Measurements from ENCODE around the gene NT5DC3.

The NT5DC3 gene

DNA sequence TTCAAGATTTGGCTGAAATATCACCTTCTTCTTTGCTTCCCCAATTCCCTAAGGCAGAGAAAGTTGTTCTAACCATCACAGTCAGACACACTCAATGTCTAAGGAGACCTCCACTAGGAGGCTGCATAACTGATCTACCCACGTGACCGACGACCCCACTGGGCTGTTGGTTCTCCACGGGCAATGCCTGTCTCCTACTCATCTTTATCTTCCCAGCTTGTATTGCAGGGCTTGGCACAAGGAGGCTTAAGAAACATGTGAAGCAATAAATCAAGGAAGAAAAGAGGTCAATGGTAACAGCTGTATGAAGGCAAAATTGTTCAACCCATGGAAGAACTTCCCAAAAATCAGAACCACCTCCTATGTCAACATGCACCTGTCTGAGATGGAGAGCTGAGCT is 27.1 kb downstream of the NT5DC3 start:
- TF ChIP-seq GATA3 (IDR thresholded peaks at IDR 0.05; ENCODE audit: low read depth, low read length) (no peak), GATA2 (IDR thresholded peaks at IDR 0.05; ENCODE audit: low read depth, low read length) (no peak)

DNA sequence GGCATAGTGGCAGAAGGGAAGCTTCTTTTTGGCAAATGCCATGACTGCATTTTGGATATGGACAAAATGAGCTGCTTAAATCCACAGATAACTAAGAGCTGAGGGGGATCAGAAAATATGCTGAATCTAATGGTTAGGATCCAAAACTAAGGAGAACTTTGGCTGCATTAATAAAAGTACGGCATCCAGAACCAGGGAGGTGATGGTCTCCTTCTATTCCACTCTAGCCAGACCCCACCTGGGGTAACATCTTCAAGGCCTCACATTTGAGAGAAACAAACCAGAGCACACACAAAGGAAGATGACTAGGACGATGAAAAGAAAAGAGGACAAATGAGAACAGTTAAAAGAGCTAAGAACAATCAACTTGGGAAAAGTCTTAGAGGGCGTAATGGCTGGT is 27.6 kb downstream of the NT5DC3 start:
- TF ChIP-seq GATA2 (IDR thresholded peaks at IDR 0.05; ENCODE audit: low read depth, low read length) (no peak), GATA3 (IDR thresholded peaks at IDR 0.05; ENCODE audit: low read depth, low read length) (no peak)

DNA sequence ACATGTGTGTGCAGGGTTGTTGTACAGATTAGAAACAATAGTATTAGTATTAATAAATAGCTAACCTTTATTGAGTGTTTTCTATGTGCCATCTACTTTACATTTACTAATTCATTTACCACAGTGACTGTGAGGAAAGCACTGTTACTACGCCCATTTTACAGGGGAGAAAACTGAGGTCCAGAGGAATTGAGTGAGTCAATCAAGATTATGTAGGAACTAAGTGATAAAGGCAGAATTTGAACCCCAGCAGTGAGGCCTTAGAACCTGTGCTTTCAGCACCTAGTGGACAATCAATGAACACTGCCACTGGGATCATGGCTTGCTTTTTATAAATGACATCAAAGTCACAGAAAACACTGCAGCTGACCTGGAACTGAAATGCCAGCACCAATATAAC is 28.2 kb downstream of the NT5DC3 start:
- TF ChIP-seq GATA3 (IDR thresholded peaks at IDR 0.05; ENCODE audit: low read depth, low read length) (no peak), GATA2 (IDR thresholded peaks at IDR 0.05; ENCODE audit: low read depth, low read length) (no peak)

DNA sequence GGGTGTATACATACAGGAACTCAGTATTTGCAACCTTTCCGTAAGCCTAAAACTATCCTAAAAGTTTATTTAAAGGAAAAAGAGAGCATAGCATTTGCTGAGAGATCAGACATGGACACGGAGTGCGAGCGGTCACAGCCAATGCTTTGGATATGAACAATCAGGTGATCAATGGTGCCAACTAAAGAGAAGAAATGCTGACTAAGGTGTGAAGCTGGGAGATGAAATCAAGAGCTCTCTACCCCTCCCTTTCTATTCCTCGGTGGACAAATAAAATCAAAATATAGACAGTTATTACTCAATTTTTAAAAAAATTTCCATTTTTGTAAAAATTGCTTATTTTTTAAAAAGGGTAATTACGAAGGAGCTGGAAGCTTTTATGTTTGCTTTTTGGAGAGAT is 29.2 kb downstream of the NT5DC3 start:
- no peak for TF ChIP-seq GATA3 (IDR thresholded peaks at IDR 0.05; ENCODE audit: low read depth, low read length)
- TF ChIP-seq GATA2 (IDR thresholded peaks at IDR 0.05; ENCODE audit: low read depth, low read length), result no peak

DNA sequence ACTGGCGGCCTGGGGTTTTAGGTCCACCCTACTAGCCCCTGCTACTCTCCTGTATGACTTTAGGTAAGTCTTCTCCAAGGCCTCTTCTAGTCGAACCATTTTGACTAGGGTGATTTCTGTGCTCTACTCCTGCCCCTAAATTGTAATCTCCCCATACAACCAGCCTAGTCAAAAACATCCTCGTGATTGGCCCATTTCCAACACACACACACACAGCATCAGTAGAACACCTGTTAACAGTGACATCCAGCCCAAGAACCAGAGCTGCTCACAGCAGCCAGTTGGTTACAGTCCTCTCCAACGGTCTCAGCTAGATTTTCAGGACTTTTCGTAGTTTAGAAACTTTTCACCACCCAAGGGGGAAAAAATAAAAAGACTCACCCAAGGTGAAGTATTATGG is 30.9 kb downstream of the NT5DC3 start:
- TF ChIP-seq GATA2 (IDR thresholded peaks at IDR 0.05; ENCODE audit: low read depth, low read length), result no peak
- no peak for TF ChIP-seq GATA3 (IDR thresholded peaks at IDR 0.05; ENCODE audit: low read depth, low read length)

DNA sequence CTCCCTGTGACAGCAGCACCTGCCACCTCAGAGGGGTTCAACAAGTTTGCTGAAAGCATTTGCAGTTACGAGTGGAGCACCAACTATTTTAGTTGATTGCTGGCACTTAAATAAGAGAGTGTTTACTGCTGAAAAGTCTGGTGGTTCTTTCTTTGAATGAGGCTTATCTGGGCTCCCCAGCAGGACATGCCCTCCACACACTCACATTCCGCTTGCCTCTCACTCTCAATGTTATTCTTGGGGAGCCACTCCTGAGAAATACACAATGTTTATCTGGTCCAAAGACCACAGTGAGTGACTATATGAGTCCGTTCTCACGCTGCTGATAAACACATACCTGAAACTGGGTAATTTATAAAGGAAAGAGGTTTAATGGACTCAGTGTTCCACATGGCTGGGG is 31.9 kb downstream of the NT5DC3 start:
- no peak for TF ChIP-seq GATA2 (IDR thresholded peaks at IDR 0.05; ENCODE audit: low read depth, low read length)
- TF ChIP-seq GATA3 (IDR thresholded peaks at IDR 0.05; ENCODE audit: low read depth, low read length), result no peak

DNA sequence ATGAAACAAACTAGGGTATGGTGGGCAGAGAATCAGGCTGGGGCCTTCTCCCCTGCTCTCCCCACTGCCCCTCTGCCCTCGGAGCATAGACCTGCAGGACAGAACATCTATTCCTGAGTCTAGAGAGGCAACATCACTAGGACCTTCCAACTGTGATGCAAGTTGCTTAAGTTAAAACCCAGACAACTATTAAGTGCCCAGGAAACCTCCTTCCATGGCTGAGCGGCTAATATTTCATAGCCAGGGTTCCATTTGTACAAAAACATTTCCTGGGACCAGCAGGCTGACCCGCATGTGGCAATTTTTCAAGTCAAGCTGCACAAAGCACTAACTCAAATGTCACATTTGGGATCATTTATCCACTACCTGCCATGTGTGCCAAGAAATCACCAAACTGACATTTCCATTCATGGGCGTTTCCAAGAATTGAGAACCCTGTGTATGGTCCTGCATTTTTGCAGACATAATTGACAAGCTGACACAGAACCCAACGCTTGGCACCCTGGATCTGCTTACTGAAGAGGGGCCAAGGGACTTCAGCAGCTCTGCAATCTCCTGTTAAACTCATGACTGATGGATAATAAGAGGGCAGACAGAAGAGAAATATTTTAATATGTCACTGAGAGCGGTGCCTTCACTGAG is 32.7 kb downstream of the NT5DC3 start:
- TF ChIP-seq GATA2 (IDR thresholded peaks at IDR 0.05; ENCODE audit: low read depth, low read length), result no peak
- TF ChIP-seq GATA3 (IDR thresholded peaks at IDR 0.05; ENCODE audit: low read depth, low read length), result no peak

DNA sequence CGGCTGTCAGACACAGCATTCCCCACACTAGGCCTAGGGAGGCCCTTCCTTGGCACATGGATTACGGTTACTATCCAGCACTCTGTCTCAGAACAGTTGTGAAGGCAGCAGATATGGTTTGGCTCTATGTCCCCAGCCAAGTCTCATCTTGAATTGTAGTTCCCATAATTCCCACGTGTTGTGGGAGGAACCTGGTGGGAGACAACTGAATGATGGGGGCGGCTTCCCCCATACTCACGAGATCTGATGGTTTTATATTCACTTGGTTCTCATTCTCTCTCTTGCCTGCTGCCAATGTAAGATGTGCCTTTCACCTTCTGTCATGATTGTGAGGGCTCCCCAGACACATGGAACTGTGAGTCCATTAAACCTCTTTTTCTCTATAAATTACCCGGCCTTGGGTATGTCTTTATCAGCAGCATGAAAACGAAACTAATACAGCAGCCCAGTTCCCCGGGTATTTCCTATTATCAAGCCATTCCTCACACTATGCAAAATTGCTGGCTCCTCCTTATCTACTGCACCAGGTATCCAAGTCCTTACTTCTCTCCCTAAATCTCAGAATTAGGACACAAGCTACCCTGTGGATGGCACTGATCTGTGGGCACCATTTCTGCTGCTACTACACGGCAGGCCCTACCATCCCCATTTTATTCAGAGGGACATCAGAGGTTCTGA is 33.3 kb downstream of the NT5DC3 start:
- no peak for TF ChIP-seq GATA3 (IDR thresholded peaks at IDR 0.05; ENCODE audit: low read depth, low read length)
- TF ChIP-seq GATA2 (IDR thresholded peaks at IDR 0.05; ENCODE audit: low read depth, low read length), result no peak

DNA sequence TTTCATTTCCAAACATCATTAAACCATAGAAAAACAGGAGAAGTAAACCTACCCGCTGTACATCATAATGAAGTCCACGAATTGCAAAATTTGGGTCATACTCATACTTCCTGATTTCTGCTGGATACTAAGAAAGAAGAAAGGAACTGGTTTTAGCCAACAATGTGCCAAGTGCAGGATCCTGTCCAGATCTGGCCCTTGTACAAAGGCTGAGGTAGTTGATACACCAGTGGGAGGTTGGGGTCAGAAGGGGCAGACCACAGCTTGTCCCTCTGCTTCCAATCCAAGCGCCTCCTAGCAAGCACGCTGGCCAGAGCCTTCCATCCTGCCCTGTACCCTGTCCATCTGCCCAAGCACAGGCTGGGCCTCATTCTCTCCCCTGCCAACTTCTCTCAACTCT is 34.2 kb downstream of the NT5DC3 start:
- no peak for TF ChIP-seq GATA3 (IDR thresholded peaks at IDR 0.05; ENCODE audit: low read depth, low read length)
- no peak for TF ChIP-seq GATA2 (IDR thresholded peaks at IDR 0.05; ENCODE audit: low read depth, low read length)

DNA sequence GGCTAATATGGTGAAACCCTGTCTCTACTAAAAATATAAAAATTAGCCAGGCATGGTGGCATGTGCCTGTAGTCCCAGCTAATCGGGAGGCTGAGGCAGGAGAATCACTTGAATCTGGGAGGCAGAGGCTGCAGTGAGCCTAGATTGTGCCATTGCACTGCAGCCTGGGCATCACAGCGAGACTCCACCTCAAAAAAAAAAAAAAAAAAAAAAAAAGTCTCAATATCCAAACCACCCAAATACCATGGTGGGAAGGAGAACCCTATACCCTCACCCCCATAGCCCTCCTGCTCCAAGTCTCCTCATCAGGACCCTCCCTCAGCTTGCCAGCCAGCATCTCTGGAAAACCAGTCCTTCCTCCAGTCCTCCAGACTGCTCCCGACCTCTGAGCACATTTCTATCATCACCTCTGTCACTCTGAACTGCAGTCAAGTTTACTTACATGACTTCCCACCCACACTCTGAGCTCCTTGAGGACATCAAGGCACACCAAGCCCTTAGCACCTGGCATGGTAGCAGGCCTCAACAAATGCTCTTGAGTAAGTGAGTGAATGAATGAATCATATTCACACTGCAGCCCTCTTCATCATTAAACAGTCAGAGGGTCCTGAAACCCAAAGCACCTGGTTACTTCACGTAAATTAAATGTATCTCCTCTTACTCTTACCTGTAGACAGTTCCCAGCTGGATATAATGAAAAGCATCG is 35.2 kb downstream of the NT5DC3 start:
- TF ChIP-seq GATA2 (IDR thresholded peaks at IDR 0.05; ENCODE audit: low read depth, low read length) (no peak), GATA3 (IDR thresholded peaks at IDR 0.05; ENCODE audit: low read depth, low read length) (no peak)

DNA sequence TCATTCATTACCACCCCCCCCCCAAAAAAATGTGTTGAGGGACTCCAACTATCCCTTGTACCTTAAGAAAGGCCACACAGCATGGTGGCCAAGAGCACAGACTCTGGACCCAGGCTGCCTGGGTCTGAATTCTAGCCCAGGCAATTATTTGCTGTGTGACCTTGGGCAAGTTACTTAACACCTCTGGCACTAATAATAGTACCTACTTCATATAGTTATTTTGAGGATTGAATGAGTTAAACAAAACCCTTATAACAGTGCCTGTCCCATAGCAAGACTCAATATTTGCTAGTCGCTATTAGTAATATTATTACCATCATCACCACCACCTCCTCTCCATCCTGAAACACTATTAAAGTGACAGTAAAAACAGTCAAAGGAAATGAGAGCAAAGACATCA is 37.2 kb downstream of the NT5DC3 start:
- TF ChIP-seq GATA3 (IDR thresholded peaks at IDR 0.05; ENCODE audit: low read depth, low read length) (no peak), GATA2 (IDR thresholded peaks at IDR 0.05; ENCODE audit: low read depth, low read length) (no peak)

DNA sequence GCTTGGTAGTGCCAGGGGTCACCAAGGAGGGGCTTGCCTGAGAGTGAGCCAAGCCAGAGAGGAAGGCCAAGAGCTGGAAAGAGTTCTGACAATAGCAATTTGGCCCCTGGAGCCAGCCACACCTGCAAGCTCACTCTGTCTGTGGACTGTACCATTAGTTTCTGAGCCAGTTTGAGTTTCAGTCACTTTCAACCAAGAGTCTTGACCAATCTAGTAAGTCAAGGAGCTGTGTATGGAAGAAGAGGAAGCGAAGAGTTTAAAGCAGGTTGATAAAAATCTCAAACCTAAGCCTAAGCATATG is 38.5 kb downstream of the NT5DC3 start:
- TF ChIP-seq GATA3 (IDR thresholded peaks at IDR 0.05; ENCODE audit: low read depth, low read length) (no peak), GATA2 (IDR thresholded peaks at IDR 0.05; ENCODE audit: low read depth, low read length) (no peak)

DNA sequence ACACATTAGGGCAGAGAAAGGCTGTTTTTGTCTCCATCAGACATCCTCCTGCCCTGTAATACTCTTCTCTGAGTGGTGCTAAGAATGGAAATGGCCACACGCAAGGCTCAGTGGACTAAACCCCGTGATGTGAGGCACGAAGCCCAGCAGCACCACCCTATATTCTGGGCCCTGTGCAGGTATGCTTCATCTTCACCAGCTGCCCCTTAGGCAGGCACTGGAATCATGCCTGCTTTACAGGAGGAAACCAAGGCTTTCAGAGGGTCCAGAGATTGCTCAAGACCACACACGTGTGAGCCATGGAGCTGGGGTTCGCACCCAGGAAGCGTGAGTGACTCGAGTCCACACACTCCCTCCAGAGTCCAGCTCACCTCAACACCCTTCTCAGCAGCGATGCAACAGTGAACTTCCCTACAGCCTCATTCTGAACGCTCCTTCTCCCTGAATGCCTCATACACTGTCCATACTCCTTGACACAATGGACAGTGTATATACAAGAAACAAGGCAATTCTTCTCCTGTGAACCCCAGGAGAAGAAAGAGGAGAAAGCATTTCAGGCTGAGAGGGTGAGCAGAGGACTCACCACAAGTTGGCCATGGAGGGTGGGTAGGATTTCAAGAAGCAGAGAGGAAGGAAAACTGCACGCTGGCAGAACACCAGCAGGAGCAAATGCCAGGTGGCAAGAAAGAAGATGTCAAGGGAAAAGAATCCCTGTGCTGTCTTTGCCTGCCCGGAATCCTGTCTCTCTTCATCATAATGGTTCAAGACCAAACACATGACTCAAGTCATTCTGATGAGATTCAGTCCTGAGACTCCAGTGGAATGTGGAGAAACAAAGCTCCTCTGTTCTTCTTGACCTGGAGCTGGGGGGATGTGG is 39.1 kb downstream of the NT5DC3 start:
- no peak for TF ChIP-seq GATA2 (IDR thresholded peaks at IDR 0.05; ENCODE audit: low read depth, low read length)
- TF ChIP-seq GATA3 (IDR thresholded peaks at IDR 0.05; ENCODE audit: low read depth, low read length), result no peak
